ENCODE results near the gene STX1B.

DNA sequence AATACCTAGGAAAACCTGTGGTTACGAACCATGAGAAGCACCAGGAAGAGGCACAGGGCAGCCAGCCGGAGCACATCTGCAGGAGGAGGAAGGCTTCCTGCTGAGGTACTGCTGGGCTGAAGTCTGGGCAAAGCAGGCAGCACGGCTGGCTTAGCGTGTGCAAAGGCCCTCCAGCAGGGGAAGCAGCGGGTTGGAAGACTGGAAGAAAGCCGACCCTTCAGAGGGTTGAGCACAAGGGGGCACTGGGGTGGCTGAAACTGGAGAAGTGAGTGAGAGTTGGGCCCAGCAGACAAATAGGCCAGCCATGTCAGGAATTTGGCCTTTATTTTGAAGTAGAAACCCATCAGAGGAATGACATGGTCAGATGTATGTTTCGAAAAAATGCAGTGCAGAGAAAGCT is 37.6 kb downstream of the STX1B start:
- TF ChIP-seq TCF7L2 (IDR thresholded peaks at IDR 0.05; ENCODE audit: low read depth, low read length) (no peak), CTCF (IDR thresholded peaks at IDR 0.05) (no peak), POLR2AphosphoS5 (IDR thresholded peaks at IDR 0.05; ENCODE audit: low read depth, low read length) (no peak), REST (IDR thresholded peaks at IDR 0.05; ENCODE audit: insufficient read depth in 1 of 2, low read depth in 2 of 2, low read length in 1 of 2) (no peak)

Measured in Panc1 (cell line).